Activated T-cell treated with anti-CD3 and anti-CD28 coated beads, Interleukin-2, amount 50 U/mL, for 4 hours (primary cell): ENCODE measurements around the gene CLEC1B. TPM values are rescaled to one million over a fixed set of nuclear protein-coding genes. Genes with fewer than 3 reads are reported as not detected.
"Not testable (repeated sequence)": the region's sequence is repeated elsewhere in the genome, so short reads cannot be mapped to it uniquely, and the experiment has no call there.

Experiments
- ATAC-seq, 2 donors: fragments of 200-7000 bp; cut with Tn5 transposase; one replicate each; pipeline ENCODE4 v1.10.0; 2021
- DNase-seq: peaks from one replicate; pipeline ENCODE4 v3.0.0-alpha.2; 2020
- H3K27me3 Mint-ChIP-seq: one replicate; pipeline ENCODE4 v1.8.0; 2021; ENCODE audit warnings: low read depth, mixed read lengths
- H3K36me3 Mint-ChIP-seq: one replicate; pipeline ENCODE4 v1.8.0; 2022; ENCODE audit warnings: mixed read lengths; ENCODE audit not compliant: insufficient read depth
- H3K4me1 Mint-ChIP-seq: one replicate; pipeline ENCODE4 v1.8.0; 2021; ENCODE audit warnings: low read depth, mixed read lengths
- H3K4me3 Mint-ChIP-seq: one replicate; pipeline ENCODE4 v1.8.0; 2021; ENCODE audit warnings: mild to moderate bottlenecking, moderate library complexity, mixed read lengths
- H3K9me3 Mint-ChIP-seq: one replicate; pipeline ENCODE4 v1.8.0; 2021; ENCODE audit warnings: mixed read lengths
- total RNA-seq, 3 donors: library from RNA; stranded (reverse); gene quantifications; one replicate each; pipeline ENCODE4 v1.2.1, GENCODE V29; 2021

The CLEC1B gene
- total RNA-seq, 3 donors from 2014 or later, result not detected

GRCh38 chr12:10012630-10013330, 13.9 kb upstream of the CLEC1B start:
- Mint-ChIP-seq H3K36me3 (no peaks in the 10 kb centered on the region), H3K9me3 (no peaks in the 10 kb centered on the region), H3K4me3 (no peak overlapping the region), H3K4me1 (no peaks in the 10 kb centered on the region), H3K27me3 (peaks cover 32% of the 10 kb centered on the region)
- ATAC-seq (no peak), DNase-seq (no peak)

DNA sequence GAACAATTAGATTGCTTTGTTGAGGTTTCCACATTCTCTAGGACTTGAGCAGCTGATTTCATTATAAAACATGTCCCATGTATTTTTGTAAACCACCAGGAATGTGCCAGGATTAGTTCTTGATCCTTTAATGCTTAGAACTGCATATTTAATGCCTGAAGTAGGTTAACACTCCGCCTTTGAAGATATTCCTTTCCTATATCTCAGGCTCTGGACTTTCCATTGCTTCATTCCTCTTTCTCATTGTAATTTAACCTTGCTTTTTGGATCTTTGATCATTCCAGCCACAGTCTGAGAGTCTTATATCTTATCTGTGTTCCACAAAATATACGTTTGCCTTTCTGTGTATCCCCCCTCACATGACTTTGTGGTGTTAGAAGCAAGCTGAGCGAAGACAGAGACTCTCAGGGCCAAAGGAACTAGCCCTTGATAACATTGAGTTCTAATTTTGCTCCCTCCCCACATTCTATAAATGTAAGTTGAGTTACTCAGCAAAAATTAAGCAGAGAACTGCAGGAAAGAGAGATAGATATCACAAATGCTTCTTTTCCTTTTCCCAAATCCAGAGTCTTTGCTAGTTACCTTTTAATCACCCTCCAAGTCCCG, 2.4 kb upstream of the CLEC1B start:
- H3K36me3 Mint-ChIP-seq, result no peaks in the 10 kb centered on the region
- no peak for DNase-seq
- H3K27me3 Mint-ChIP-seq, result peaks cover 4% of the 10 kb centered on the region
- H3K9me3 Mint-ChIP-seq, result no peaks in the 10 kb centered on the region
- H3K4me3 Mint-ChIP-seq, result no peak overlapping the region
- ATAC-seq, result no peak
- H3K4me1 Mint-ChIP-seq, result no peaks in the 10 kb centered on the region

DNA sequence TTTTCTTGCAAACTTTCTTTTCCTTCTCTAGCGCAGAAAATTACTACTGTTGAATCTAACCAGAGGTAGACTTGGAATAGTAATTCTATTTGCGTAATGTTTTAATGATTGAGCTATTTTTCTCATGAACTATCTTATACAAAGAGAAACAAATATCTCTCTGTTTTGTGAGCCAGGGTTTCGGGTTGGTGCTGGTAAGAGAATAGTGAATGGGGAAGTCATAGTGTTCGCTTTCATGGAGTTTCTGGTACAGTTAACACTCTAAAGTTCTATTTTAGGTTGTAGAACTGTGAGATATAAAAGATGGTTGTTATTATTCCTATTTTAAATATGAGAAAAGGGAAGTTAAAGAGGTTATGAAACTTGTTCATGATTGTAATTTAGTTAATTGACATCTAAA, 6.6 kb downstream of the CLEC1B start:
- Mint-ChIP-seq H3K4me3 (no peak overlapping the region), H3K4me1 (no peaks in the 10 kb centered on the region), H3K9me3 (no peaks in the 10 kb centered on the region), H3K36me3 (no peaks in the 10 kb centered on the region), H3K27me3 (peaks cover 16% of the 10 kb centered on the region)
- ATAC-seq (no peak), DNase-seq (no peak)

- H3K4me1 Mint-ChIP-seq, result no peaks in the 10 kb centered on the region
- H3K4me3 Mint-ChIP-seq, result no peak overlapping the region
- ATAC-seq, result no peak
- DNase-seq, result no peak
- H3K9me3 Mint-ChIP-seq, result no peaks in the 10 kb centered on the region
- H3K36me3 Mint-ChIP-seq, result no peaks in the 10 kb centered on the region
- peaks cover 16% of the 10 kb centered on the region for H3K27me3 Mint-ChIP-seq
Observed at GRCh38 chr12:9991876-9992275, 7.0 kb downstream of the CLEC1B start.

DNA sequence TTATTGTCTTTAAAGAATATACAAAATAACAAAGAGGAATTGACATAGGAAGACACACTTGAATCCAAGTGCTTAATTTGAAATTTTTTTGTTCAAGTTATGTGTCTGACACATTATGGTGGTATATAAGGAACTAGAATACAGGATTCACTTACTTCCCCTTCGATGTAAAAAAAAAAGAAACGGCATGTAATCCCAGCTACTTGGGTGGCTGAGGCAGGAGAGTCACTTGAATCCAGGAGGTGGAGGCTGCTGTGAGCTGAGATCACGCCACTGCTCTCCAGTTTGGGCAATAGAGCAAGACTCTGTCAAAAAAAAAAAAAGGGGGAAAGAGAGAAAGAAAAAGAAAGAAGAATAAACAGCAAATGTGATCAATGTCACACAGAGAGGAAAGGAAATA, 18.8 kb downstream of the CLEC1B start:
- ATAC-seq, result no peak
- Mint-ChIP-seq H3K36me3 (no peaks in the 10 kb centered on the region), H3K4me3 (no peak overlapping the region), H3K27me3 (peaks cover 3% of the 10 kb centered on the region), H3K4me1 (no peaks in the 10 kb centered on the region), H3K9me3 (peaks cover 5% of the 10 kb centered on the region)
- DNase-seq, result no peak

DNA sequence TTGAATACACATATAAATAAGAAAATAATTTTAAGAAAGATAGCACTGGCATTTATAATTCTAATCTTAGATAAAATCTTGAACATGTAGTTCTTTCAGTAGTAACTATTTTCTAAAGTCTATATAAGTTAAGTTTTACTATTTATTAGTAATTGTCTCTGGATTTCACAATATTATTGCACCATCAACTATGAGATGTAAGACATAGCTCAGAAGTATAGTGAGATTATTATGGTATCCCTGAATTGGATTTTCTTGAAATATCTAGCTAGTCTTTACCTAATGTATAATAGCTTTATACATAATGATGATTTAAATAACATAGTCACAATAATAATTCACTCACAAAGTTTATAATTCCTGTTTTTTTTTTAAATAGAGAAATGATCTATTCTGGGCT, 21.0 kb downstream of the CLEC1B start:
- Mint-ChIP-seq H3K4me1 (no peaks in the 10 kb centered on the region), H3K4me3 (no peak overlapping the region), H3K36me3 (no peaks in the 10 kb centered on the region), H3K9me3 (peaks cover 7% of the 10 kb centered on the region), H3K27me3 (peaks cover 8% of the 10 kb centered on the region)
- ATAC-seq, result no peak
- no peak for DNase-seq

DNA sequence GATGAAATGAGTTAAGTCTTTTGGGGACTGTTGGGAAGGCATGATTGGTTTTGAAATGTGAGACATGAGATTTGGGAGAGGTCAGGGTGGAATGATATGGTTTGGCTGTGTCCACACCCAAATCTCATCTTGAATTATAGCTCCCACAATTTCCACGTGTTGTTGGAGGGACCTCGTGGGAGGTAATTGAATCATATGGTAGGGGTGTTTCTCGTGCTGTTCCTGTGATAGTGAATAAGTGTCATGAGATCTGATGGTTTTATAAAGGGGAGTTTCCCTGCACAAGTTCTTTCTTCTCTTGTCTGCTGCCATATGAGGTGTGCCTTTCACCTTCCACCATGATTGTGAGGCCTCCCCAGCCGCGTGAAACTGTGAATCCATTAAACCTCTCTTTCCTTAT, 22.3 kb downstream of the CLEC1B start:
- H3K9me3 Mint-ChIP-seq, H3K27me3 Mint-ChIP-seq, ATAC-seq, H3K4me1 Mint-ChIP-seq, H3K36me3 Mint-ChIP-seq, DNase-seq, H3K4me3 Mint-ChIP-seq: not testable (repeated sequence)

GRCh38 chr12:9975614-9976013, 23.3 kb downstream of the CLEC1B start:
- H3K27me3 Mint-ChIP-seq, result peaks cover 8% of the 10 kb centered on the region
- H3K9me3 Mint-ChIP-seq, result peaks cover 7% of the 10 kb centered on the region

DNA sequence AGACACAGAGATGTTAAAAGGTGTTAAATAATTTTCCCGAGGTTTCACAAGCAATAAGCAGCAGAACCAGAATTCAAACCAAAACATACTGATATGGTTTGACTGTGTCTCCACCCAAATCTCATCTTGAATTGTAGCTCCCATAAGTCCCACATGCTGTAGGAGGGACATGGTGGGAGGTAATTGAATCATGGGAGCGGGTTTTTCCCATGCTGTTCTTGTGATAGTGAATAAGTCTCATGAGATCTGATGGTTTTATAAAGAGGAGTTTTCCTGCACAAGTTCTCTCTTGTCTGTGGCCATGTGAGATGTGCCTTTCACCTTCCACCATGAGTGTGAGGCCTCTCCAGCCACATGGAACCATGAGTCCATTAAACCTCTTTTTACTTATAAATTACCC, 24.2 kb downstream of the CLEC1B start:
- DNase-seq, H3K9me3 Mint-ChIP-seq, H3K27me3 Mint-ChIP-seq: not testable (repeated sequence)

More at GRCh38 chr12:9975614-9976013, 23.3 kb downstream of the CLEC1B start:
- H3K4me1 Mint-ChIP-seq, result no peaks in the 10 kb centered on the region
- no peak for ATAC-seq
- no peak overlapping the region for H3K4me3 Mint-ChIP-seq
- no peak for DNase-seq
- H3K36me3 Mint-ChIP-seq, result no peaks in the 10 kb centered on the region

GRCh38 chr12:9973949-9974348, 25.0 kb downstream of the CLEC1B start:
- Mint-ChIP-seq H3K36me3 (no peaks in the 10 kb centered on the region), H3K9me3 (peaks cover 7% of the 10 kb centered on the region), H3K27me3 (peaks cover 8% of the 10 kb centered on the region), H3K4me1 (no peaks in the 10 kb centered on the region), H3K4me3 (no peak overlapping the region)
- DNase-seq (no peak), ATAC-seq (no peak)

More for the DNA sequence above, 24.2 kb downstream of the CLEC1B start:
- not testable (repeated sequence) for ATAC-seq, H3K4me1 Mint-ChIP-seq, H3K36me3 Mint-ChIP-seq, H3K4me3 Mint-ChIP-seq

DNA sequence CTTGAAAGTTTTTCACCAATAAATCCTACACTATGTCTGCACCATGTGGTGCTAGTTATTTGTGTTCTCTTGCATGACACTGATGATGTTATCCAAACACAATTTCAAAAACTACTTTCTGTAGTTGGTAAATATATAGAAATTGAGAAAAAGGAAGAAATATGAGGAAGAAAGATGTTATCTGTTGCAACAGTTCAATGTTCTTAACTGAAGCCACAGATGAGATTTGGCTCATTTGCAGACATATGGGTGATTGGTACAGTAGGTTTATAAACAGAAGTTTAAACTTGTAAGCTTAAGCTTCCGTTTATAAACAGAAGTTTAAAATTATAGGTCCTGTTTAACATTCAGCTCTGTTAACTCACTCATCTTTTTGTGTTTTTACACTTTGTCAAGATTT, 27.7 kb downstream of the CLEC1B start, which contains the start of gene CLEC12A:
Gene CLEC12A, plus strand, starts transcription at position 229 of the 400 bp plus-strand sequence. CDS start 188 bp downstream, outside the sequence.
- peaks cover 8% of the 10 kb centered on the region for H3K27me3 Mint-ChIP-seq
- H3K9me3 Mint-ChIP-seq, result peaks cover 4% of the 10 kb centered on the region

GRCh38 chr12:9969673-9970072, 29.2 kb downstream of the CLEC1B start:
- H3K9me3 Mint-ChIP-seq, result no peaks in the 10 kb centered on the region
- DNase-seq, result no peak
- no peaks in the 10 kb centered on the region for H3K36me3 Mint-ChIP-seq
- peaks cover 1% of the 10 kb centered on the region for H3K27me3 Mint-ChIP-seq
- H3K4me1 Mint-ChIP-seq, result no peaks in the 10 kb centered on the region
- no peak overlapping the region for H3K4me3 Mint-ChIP-seq
- ATAC-seq, result no peak

More for the DNA sequence above, 27.7 kb downstream of the CLEC1B start, which contains the start of gene CLEC12A:
- Mint-ChIP-seq H3K4me1 (no peaks in the 10 kb centered on the region), H3K4me3 (no peak within 1 kb of the TSS), H3K36me3 (no peaks in the 10 kb centered on the region)
- no peak for DNase-seq
- ATAC-seq, result no peak

- H3K36me3 Mint-ChIP-seq, result no peaks in the 10 kb centered on the region
- no peaks in the 10 kb centered on the region for H3K27me3 Mint-ChIP-seq
- no peak overlapping the region for H3K4me3 Mint-ChIP-seq
- no peaks in the 10 kb centered on the region for H3K9me3 Mint-ChIP-seq
- ATAC-seq, result no peak
- DNase-seq, result no peak
- peaks cover 26% of the 10 kb centered on the region for H3K4me1 Mint-ChIP-seq
Observed at GRCh38 chr12:9961901-9962300, 37.0 kb downstream of the CLEC1B start.

DNA sequence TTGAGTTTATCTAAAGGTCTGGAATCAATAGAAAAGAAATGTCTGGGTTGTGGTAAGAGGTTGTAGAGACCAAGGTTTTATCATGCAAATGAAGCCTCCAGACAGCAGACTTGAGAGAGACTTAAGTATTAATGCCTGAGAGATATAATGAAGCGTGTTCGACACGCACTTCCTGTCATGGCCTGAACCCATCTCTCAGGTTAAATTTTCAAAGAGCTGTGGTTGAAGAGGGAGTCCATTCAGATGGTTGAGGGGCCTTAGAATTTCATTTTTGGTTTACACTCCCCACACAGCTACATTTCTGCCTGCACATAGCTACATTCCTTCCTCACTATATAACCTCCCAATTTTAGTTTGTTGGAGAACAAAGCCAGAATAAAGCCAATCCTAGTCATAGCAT, 37.8 kb downstream of the CLEC1B start:
- Mint-ChIP-seq H3K36me3 (no peaks in the 10 kb centered on the region), H3K27me3 (no peaks in the 10 kb centered on the region), H3K4me1 (peaks cover 30% of the 10 kb centered on the region), H3K9me3 (no peaks in the 10 kb centered on the region), H3K4me3 (no peak overlapping the region)
- DNase-seq (no peak), ATAC-seq (no peak)

DNA sequence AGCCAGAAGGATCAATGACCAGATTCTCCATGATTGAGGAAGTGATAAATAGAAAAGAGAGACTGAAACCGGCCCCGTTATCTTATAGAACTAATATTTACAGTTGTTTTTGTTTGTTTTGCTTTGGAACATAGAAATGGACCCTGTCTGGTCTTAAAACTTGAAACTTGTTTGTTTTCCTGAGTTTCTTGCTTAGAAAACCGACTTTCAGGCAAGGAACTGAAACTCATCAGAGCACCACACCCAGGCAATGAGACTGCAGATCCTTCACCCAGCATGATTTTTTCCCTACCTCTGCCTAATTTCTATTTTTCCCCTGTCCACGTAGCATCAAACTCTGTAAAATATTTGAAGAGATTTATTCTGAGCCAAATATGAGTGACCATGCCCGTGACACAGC, 38.3 kb downstream of the CLEC1B start:
- ATAC-seq (no peak), DNase-seq (no peak)
- Mint-ChIP-seq H3K4me3 (no peak overlapping the region), H3K9me3 (no peaks in the 10 kb centered on the region), H3K36me3 (no peaks in the 10 kb centered on the region), H3K27me3 (no peaks in the 10 kb centered on the region), H3K4me1 (peaks cover 32% of the 10 kb centered on the region)
